ENCODE results near the gene EVA1C.

The EVA1C gene

DNA sequence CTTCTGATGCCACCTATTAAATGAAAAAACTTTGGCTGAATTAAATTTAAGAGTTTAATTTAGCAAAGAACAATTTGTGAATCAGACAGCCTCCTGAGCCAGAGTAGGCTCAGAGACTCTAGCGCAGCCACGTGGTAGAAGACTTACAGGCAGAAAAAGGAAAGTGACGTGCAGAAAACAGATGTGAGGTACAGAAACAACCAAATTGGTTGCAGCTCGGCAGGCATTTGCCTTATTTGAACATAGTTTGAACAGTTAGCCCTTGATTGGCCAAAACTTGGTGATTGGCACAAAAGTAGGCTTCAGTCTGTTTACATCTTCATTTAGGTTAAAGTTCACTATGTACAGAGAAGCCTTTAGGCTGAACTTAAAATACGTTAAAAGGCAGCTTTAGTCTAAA, 149.9 kb downstream of the EVA1C start:
- peak; percentile 50 for DNase-seq (ENCODE audit: low read depth)

DNA sequence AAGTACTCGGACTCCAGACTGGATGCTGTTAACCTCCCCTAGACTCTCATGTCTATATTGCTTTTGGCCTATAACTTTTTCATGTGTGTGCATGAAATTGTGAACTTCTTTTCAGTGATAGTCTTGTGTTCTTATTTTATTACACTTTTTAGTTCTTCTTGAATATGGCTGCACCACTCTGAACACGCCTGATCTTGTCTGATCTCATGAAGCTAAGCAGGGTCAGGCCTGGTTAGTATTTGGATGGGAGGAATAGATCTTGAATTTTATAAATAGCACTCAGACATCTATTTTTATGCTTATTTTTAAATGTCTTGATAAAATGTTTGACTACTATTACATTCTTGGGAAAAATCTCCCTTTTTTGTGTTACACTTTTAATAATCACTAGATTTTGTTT, 150.4 kb downstream of the EVA1C start:
- DNase-seq (ENCODE audit: low read depth): no peak

All from amniotic epithelial cell (primary cell).